SKM-1 (cell line): ENCODE results near the gene CLDN4.
A peak's percentile ranks its signal among the peaks of the same experiment; 100 is the strongest.
"Not testable (repeated sequence)": the region's sequence is repeated elsewhere in the genome, so short reads cannot be mapped to it uniquely, and the experiment has no call there.

Experiments used
- DNase-seq: peaks from one replicate; lab custom pipeline; 2025; ENCODE audit not compliant: unreplicated experiment; lab: John Stamatoyannopoulos, UW

The CLDN4 gene, protein sequence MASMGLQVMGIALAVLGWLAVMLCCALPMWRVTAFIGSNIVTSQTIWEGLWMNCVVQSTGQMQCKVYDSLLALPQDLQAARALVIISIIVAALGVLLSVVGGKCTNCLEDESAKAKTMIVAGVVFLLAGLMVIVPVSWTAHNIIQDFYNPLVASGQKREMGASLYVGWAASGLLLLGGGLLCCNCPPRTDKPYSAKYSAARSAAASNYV

DNA sequence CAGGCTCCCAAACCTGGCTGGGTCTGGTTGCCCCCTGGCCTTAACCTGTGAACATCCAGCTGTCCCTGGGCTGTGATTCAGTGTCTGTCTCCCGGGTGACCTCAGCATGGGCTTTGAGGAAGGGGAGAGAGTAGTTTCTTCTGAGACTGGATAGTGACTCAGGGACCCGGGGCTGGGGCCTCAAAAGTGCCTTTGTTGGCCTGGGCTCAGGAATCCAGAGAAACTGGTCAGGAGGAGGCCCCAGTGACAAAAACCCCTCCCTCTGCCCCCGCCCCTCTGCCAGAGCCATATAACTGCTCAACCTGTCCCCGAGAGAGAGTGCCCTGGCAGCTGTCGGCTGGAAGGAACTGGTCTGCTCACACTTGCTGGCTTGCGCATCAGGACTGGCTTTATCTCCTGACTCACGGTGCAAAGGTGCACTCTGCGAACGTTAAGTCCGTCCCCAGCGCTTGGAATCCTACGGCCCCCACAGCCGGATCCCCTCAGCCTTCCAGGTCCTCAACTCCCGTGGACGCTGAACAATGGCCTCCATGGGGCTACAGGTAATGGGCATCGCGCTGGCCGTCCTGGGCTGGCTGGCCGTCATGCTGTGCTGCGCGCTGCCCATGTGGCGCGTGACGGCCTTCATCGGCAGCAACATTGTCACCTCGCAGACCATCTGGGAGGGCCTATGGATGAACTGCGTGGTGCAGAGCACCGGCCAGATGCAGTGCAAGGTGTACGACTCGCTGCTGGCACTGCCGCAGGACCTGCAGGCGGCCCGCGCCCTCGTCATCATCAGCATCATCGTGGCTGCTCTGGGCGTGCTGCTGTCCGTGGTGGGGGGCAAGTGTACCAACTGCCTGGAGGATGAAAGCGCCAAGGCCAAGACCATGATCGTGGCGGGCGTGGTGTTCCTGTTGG, at the start of gene CLDN4:
TSS of gene CLDN4 (plus strand) at position 316 of the 903 bp plus-strand sequence. CDS start at position 522, 206 bp downstream.
- DNase-seq: no peak

DNA sequence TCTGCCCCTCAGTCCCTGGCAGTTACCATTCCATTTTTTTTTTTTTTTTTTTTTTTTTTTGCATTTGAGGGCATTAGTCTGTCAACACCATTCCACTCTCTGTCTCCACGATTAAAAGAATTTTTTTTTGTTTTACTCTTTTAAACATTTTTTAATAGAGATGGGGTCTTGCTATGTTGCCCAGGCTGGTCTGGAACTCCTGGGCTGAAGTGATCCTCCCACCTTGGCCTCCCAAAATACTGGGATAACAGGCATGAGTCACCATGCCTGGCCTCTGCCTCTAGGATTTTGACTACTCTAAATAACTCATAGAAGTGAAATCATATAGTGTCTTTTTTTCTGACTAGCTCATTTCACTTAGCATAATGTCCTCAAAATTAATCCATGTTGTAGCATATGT, 44.2 kb upstream of the CLDN4 start:
- DNase-seq: no peak

DNA sequence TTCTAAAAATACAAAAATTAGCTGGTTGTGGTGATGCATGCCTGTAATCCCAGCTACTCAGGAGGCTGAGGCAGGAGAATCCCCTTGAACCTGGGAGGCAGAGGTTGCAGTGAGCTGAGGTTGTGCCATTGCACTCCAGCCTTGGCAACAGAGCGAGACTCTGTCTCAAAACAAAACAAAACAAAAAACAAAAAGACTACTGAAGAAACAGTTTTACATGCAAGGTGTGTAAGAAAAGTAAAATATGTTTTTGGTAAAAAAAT, 43.1 kb upstream of the CLDN4 start:
- DNase-seq: not testable (repeated sequence)

DNA sequence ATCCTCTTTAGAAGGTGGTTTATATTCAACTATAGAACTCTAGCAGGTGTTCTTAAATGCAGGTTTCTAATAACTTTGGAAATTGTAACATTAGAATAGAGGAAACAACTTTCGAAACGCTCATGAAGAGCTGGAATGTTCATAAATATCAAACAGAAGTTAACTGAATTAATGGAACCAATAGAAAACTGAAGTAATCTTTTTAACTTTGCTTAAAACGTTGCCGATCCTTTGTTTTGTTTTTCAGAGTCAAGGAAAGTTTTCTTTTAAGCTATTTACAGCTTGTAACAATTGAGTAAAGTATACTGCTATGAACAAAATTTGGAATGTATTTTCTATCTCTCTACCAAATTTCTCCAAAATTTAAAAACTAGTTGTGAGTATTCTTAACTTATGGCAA, 41.7 kb upstream of the CLDN4 start:
- no peak for DNase-seq

DNA sequence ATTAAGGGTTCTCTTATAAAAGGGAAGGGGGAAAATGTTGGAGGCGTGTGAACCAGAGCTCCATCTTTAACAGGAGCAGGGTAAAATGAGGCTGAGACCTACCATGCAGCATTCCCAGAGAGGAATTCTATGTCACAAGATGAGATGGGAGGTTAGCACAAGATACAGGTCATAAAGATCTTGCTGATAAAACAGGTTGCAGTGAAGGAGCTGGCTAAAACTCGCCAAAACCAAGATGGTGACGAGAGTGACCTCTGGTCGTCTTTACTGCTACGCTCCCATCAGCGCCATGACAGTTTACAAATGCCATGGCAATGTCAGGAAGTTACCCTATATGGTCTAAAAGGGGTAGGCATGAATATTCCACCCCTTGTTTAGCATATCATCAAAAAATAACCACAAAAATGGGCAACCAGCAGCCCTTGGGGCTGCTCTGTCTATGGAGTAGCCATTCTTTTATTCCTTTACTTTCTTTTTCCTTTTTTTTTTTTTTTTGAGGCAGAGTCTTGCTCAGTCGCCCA, 39.6 kb upstream of the CLDN4 start:
- not testable (repeated sequence) for DNase-seq

DNA sequence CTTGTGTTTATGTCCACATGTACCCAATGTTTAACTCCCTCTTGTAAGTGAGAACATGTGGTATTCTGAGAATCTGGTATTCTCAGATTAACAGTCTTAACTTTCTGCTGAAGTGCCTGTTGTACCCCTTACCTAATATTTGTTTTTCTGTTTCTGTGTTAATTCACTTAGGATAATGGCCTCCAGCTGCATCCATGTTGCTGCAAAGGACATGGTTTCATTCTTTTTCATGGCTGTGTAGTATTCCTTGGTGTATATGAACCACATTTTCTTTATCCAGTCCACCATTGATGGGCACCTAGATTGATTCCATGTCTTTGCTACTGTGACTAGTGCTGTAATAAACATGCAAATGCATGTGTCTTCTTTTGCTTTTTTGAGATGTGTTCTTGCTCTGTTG, 35.6 kb upstream of the CLDN4 start:
- not testable (repeated sequence) for DNase-seq

DNA sequence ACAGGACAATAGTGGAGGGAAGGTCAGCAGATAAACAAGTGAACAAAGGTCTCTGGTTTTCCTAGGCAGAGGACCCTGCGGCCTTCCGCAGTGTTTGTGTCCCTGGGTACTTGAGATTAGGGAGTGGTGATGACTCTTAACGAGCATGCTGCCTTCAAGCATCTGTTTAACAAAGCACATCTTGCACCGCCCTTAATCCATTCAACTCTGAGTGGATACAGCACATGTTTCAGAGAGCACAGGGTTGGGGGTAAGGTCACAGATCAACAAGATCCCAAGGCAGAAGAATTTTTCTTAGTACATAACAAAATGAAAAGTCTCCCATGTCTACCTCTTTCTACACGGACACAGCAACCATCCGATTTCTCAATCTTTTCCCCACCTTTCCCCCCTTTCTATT, 34.1 kb upstream of the CLDN4 start:
- DNase-seq: not testable (repeated sequence)

DNA sequence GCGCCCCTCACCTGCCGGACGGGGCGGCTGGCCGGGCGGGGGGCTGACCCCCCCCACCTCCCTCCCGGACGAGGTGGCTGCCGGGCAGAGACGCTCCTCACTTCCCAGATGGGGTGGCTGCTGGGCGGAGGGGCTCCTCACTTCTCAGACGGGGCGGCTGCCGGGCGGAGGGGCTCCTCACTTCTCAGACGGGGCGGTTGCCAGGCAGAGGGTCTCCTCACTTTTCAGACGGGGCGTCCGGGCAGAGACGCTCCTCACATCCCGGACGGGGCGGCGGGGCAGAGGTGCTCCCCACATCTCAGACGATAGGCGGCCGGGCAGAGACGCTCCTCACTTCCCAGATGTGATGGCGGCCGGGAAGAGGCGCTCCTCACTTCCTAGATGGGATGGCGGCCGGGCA, 33.6 kb upstream of the CLDN4 start:
- not testable (repeated sequence) for DNase-seq

DNA sequence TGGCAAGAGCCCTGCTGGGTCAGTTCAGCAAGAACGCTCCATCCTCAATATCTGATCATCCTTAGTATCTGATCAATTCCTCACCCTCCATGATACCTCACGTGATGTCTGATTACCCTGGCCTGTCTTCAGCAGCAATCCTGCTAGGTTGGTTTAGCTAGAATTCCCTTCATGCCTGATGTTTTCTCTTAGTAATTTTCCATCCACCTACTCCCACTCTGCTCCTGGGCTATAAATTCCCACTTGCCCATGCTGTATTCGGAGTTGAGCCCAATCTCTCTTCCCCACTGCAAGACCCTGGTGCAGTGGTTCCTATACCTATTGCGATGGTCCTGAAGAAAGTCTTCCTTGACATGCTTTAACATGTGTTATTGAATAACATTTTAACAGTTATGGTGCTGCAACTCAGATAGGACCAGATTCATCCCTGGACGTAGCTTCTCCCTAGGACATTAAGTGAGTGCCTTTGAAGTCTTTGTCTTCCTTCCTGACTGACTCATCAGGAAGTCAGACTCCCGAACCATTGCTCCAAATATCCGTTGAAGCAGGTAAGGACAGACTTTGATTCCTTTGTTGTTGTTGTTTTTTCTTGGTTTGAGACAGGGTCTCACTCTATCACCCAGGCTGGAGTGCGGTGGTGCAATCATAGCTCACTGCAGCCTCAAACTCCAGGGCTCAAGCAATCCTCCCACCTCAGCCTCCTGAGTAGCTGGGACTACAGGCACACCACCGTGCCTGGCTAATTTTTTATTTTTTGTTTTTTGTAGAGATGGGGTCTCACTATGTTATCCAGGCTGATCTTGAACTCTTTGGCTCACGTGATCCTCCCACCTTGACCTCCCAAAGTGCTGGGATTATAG, 31.3 kb upstream of the CLDN4 start:
- DNase-seq: no peak

DNA sequence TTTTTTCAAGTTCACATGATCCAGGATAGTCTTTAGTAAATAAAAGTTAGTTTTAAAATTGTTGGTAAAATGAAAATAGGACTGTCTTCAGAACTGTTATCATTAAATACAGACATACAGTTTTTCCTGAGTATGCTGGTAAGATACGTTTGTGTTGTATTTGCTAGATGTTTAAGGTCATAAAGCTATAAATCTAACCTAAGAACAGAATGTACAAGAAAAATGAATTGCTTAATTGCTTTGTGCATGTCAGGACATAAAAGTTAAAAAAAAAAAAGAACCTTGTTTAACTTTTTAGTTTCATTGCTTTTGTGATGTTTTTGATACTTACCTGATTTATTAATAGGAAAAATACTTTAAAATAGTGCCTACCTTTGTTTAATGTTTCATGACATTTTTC, 29.2 kb upstream of the CLDN4 start:
- DNase-seq: no peak

DNA sequence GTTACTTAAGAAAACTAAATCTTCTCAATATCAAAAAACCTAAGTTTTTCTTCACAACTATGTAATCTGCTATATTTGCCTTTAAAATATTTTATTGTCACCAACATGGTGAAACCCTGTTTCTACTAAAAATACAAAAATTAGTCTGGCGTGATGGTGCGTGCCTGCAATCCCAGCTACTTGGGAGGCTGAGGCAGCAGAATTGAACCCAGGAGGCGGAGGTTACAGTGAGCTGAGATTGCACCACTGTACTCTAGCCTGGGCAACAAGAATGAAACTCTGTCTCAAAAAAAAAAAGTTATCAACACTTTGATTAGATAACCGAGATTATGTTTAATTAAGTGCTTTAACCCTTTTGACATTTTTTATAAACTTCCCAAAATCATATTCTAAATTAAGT, 28.3 kb upstream of the CLDN4 start:
- DNase-seq: no peak

DNA sequence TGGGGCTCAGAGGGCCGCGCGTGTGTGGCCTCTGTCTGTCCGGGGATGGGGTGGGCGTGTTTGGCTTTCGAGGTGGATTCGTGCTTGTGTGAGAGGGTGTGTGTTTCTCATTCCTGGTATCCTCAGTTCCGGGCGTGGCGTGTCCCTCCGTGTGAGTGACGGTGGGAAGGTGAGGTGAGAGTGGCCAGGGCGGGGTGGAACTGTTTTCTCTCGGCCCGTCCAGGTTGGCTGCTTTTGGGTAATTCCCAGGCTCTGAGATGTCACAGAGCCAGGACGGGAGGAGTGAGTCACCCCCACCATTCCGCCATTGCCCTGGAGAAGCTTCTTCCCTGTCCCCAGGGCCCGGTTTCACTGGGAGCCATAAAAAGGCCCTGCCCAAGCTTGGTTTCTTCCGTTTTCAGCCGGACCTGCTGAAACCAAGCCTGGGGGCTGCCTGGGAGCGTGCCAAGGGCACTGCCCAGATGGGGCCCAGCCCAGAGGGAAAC, 21.3 kb upstream of the CLDN4 start:
- DNase-seq: no peak

DNA sequence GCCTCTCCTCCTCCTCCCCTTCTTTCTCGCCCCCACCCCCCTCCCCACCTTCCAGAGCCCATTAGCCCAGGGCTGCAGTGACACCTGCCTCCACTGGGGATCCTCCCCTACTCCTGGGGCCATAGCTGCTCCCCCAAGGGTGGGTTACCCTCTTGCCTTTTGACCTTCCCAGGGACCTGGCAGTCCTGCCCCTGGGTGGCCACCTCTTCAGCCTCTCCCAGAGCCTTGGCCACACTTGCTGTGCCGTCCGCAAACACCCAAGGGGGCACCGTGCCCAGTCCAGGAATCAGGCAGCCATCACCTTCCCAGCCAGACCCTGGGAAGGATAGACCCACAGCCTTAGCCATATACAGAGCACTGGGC, 19.8 kb upstream of the CLDN4 start:
- no peak for DNase-seq

DNA sequence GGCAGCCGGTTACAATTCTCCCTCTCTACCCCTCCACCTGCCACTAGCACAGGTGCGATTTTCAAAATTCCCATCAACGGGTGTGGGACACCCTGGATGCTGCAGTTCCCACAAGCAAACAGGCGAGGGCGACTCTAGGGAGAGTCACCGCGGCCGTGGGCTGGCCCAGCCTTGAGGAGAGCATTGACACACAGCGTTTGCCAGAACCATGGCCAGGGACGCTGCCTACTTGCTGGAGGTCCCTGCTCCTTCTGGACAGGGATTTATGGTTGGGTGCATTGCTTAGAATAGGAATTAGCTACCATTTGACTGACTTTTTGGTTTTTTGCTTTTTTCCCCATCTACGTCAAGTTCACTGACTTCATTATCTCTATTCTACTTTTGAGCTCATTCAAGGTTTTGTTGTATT, 19.0 kb upstream of the CLDN4 start:
- DNase-seq: peak; percentile 45

DNA sequence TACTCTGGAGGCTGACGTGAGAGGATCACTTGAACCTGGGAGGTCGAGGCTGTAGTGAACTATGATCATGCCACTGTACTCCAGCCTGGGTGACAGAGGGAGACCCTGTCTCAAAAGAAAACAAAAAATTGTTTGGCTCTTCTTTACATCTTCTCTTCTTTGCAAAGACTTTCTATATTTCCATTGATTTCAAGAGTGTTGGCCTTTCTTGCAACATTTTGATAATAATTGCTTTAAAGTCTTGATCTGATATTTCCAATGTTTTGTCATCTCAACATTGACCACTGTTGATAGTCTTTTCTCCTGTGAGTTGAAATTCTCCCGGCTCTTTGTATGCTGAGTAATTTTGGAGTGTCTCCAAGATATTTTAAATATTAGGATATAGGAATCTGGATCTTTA, 17.8 kb upstream of the CLDN4 start:
- DNase-seq: no peak

DNA sequence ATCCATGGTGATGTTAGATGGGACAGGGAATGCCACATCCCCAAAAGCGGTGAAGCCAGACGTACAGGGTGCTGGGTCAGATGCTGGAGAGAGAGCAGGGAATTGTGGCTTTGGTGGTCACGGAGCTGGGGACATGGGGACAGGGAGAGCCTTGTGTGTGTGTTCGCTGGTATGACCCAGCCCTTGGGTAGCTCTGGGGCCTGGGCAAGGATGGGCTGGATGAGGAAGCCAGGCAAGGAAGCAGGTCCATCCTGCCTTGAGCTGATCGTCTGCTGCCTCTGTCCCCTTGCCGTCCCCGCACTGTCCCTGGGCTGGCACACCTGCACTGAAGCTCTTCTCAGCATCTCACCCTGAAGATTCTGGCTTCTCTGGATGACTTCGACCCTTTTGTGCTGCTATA, 15.4 kb upstream of the CLDN4 start:
- no peak for DNase-seq

DNA sequence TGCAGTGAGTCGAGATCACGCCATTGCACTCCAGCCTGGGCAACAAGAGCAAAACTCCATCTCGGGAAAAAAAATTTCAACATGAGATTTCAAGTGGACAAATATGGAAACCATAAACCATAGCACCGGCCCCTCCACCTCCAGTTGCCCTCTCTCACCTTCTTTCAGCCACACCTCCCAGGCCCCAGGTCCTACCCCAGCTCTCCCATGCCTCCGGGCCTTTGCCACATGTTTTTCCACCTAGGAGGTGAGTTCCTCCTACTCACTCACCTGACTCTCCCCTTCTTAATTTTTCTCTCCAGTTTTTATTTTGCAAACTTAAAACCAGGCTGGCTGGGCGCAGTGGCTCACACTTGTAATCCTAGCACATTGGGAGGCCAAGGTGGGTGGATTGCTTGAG, 13.7 kb upstream of the CLDN4 start:
- no peak for DNase-seq

DNA sequence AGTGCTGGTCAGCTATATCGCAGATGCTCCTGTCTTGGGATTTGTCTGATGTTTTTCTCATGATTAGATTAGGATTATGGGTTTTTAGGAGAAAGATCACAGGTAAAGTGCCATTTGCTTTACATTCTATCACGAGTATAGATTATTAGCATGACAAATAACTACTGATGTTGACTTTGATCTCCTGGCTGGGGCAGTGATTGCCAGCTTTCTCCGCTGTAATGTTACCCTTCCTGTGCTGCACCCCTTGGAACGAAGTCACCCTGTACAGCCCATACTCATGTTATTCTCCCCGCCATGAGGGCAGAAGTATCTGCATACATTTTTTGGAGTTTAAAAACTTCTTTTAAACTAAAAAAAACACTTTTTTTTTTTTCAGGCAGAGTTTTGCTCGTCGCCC, 10.8 kb upstream of the CLDN4 start:
- DNase-seq: no peak

DNA sequence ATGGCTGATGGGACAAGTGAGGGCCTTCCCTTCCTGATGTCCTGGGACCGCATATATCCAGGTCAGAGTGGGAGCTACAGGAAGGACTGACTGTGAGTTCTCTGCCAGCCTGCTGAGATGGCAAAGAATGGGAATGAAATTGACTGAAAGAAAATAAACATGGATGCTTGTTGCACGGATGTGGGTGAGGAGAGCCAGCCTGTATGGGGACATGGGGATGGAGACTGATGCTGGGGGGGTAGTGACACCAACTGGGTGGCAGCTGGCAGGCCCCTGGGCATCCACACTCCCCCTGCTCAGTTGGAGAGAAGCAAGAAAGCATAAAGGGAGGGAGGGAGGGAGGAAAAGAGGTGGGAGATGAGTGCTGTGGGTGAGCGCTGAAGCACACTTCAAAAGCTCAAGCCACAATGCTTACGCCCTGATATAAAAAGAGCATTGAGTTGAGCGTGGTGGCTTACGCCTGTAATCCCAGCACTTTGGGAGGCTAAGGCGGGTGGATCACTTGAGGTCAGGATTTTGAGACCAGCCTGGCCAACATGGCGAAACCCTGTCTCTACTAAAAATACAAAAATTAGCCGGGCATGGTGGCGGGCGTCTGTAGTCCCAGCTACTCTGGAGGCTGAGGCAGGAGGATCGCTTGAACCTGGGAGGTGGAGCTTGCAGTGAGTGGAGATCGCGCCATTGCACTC, 9.1 kb upstream of the CLDN4 start:
- DNase-seq: not testable (repeated sequence)

DNA sequence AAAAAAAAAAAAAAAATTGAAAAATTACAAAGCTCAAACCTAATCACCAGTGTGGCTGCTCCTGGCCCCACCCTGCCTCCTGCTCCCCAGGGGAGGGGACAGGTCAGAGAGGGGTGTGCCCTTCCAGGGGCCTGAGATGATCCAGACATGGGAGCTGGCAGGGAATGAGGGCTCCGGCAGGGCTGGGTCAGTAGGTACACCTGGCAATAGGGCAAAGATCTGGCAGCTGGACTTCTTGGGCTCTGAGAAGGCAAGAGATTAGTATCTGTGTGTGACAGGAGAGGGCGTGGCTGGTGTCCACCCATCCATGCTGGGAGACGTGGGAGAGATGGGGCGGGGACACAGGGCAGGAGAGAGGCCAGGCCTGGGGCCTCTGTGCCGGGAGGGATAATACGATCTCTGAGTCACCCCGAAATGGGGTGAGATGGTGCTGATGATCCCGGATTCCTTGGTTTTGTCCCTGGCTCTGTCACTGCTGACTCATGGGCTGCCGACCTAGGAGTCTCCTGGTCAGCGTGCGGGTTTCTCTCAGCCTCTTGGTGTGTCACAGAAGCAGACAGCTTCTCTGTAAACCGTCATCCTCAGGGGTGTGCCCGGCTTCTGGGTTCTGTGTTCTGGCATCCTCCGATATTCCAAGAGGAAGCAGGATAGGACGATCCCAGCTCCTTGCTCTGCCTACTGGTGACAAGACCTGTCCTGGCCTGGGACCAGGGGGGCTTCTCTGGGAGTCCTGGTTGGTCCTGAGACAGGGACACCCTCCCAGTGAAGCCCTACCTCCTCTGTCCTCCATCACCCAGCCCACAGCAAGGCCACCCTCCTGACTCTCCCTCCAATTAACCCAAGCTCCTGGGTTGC, 8.2 kb upstream of the CLDN4 start:
- DNase-seq: no peak
